ENCODE results near the gene GCFC2.

GCFC2 gene

DNA sequence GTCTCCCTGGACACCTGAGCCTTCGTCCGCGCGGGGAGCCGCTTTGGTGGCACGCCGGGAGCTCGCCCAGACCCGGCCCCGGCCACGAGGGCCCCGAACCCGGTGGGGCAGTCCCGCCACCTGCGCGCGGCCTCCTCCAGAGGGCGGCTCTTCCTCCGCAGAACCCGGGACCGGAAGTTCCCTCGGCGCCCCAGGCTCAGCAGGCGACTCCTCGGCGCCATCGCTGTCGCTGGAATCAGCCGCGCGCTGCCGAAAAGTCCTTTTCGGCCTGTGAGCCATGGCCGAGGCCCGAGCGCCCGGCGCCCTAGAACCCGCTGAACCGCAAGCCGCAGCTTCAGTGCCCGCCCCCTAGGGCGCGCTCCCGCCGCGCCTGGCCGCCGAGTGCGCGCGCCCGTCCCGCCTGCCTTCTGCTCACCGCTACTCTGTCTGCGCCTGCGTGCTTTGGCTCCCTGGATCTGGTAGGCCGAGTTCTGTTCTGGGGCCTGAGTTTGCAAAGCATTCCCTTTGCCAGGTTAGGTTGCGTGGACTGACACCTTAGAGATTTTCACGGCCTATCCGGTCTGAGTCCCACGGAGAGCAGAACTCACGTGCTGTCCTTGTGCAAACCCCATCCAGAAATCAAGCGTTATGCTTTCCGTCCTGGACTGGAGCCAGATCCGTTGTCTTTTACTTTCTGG is at the start of gene GCFC2:
Gene GCFC2 (minus strand): TSS at position 339 of the 677 bp plus-strand sequence. CDS start 60 bp downstream, at position 279.
- Histone ChIP-seq H3K4me2 (peak within 1 kb of the TSS; percentile 46), H3K4me3 (peak within 1 kb of the TSS; percentile 68), H3K9me3 (peaks cover 16% of the 10 kb centered on the region), H3K4me1 (0 out of 2 replicates have a peak, but pooled peaks cover 4% of the 10 kb centered on the region), H3K9ac (peak within 1 kb of the TSS; percentile 85), H3K36me3 (no peaks in the 10 kb centered on the region), H3K27me3 (no peaks in the 10 kb centered on the region), H4K20me1 (no peaks in the 10 kb centered on the region), H3K27ac (peak within 1 kb of the TSS; percentile 90)
- no peak for TF ChIP-seq Cebpa-rat (IDR thresholded peaks at IDR 0.05)

DNA sequence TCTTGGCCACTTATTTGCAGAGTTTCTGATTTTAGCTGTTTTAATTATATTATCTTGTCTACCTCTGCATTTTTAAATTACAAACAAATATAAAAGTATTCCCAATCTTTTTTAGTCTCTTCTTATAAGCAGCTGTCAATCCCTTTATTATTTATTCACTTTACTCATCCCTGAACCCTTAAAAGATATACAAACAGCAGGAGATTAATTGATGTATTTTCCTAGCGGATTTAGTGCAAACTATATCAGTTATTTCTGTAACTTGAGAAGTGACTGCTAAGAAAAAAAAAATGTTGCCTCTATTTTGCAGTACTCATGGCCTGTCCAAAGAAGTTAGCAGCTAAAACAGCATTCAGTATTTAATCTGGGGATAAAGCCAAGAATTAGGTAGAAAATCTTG is 42.1 kb upstream of the GCFC2 start:
- H3K4me3 ChIP-seq = no peak overlapping the region
- no peaks in the 10 kb centered on the region for H3K27me3 ChIP-seq
- no peak overlapping the region for H3K9ac ChIP-seq
- TF ChIP-seq Cebpa-rat (IDR thresholded peaks at IDR 0.05) = no peak
- no peaks in the 10 kb centered on the region for H3K36me3 ChIP-seq
- no peak overlapping the region for H3K27ac ChIP-seq
- no peaks in the 10 kb centered on the region for H3K4me1 ChIP-seq
- H3K9me3 ChIP-seq = peaks cover 6% of the 10 kb centered on the region; the same call in 1 of the 2 replicates
- no peaks in the 10 kb centered on the region for H4K20me1 ChIP-seq
- H3K4me2 ChIP-seq = no peak overlapping the region

DNA sequence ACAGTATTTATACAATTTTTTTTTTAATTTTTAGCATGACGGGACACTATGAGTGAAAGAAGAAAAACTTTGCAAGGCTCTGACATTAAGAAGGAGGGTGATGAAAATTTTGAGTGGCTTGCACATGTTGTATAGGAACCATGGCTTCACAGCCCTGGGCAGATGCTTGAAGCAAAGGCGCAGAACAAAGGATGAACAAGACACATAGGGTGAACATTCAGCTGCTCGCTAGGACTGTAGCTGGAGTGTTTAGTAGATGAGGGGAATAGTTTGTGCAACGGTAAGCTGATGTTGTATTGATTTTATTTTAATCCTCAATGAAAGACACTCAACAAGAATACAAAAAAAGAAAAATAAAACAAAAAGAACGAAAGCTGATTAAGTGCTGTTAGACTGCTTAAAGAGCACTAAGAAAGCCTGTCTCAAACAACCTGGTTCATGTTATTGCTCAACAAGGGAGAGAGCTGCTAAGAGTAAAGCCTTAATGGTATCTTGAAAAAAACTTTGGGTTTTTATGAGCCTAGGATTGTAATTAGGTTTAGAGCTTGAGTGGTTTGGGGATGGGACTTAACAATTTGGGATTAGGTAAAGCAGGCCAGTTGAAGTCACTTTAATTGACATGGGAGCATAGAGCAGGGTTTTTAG is 41.2 kb upstream of the GCFC2 start:
- Histone ChIP-seq H3K4me1 (no peaks in the 10 kb centered on the region), H3K4me3 (no peak overlapping the region), H3K4me2 (no peak overlapping the region), H4K20me1 (no peaks in the 10 kb centered on the region), H3K9ac (no peak overlapping the region), H3K27me3 (no peaks in the 10 kb centered on the region), H3K36me3 (no peaks in the 10 kb centered on the region), H3K9me3 (peaks cover 6% of the 10 kb centered on the region; the same call in 1 of the 2 replicates), H3K27ac (no peak overlapping the region)
- no peak for TF ChIP-seq Cebpa-rat (IDR thresholded peaks at IDR 0.05)

DNA sequence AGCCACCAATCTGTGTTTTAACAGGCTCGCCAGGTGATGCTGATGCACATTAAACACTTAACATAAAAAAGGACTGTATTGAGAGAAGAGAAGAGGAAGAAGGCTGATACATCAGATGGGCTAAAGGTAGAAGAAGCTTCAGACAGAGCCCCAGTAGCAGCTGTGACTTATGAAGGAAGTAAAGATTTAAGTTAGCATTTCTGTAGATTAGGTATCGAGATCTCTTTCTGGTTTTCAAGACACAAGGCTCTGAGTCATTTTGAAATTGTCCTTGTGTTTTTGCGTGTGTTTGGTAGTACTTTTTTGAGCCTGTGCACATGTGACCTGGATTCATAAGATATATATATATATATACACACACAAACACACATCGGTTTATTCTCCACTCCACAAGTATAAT is 40.6 kb upstream of the GCFC2 start:
- Histone ChIP-seq H4K20me1 (no peaks in the 10 kb centered on the region), H3K4me3 (no peak overlapping the region), H3K27me3 (no peaks in the 10 kb centered on the region), H3K4me2 (no peak overlapping the region), H3K9me3 (peaks cover 6% of the 10 kb centered on the region; the same call in 1 of the 2 replicates), H3K4me1 (no peaks in the 10 kb centered on the region), H3K36me3 (no peaks in the 10 kb centered on the region), H3K9ac (no peak overlapping the region), H3K27ac (no peak overlapping the region)
- no peak for TF ChIP-seq Cebpa-rat (IDR thresholded peaks at IDR 0.05)

DNA sequence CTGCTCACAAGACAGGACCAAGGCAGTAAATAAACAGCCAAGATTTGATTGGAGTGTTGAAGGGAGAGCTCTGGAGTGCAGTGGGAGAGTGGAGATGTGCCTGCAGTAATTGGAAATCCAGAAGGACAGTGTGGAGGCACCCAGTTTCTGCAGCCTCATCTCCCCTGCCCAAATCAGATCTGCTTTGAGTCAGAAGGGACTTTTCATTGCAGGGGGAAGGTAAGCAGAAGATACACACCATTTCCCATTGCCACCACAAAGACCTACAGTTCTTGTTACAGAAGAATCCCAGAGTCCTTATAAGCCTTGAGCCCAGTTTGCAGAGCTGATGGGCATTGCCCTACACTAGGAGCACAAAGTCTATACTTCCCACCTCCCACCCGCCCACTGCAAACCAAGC is 27.2 kb upstream of the GCFC2 start:
- Histone ChIP-seq H3K27ac (no peak overlapping the region), H3K36me3 (no peaks in the 10 kb centered on the region), H3K4me1 (no peaks in the 10 kb centered on the region)

DNA sequence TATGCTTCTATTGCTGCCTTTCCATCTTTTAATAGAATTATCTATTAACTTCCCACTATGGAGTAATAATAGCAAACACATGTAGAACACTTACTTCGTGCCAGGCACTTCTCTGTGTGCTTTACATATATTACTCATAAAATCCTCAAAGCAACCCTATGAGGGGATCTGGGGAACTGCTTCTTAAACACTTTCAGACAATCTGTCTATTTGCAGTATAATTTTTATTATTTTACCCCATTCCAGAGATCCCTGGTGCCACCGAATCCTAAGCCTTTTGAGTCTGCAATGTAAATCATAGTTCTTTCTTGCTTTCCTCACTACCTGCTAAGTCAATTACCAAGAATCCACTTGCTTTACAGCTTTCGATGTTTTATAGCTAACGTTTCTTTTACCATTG is 25.6 kb upstream of the GCFC2 start:
- Histone ChIP-seq H3K36me3 (no peaks in the 10 kb centered on the region), H3K27me3 (no peaks in the 10 kb centered on the region), H3K4me3 (no peak overlapping the region), H4K20me1 (no peaks in the 10 kb centered on the region), H3K4me2 (no peak overlapping the region), H3K9ac (no peak overlapping the region), H3K27ac (no peak overlapping the region), H3K4me1 (no peaks in the 10 kb centered on the region), H3K9me3 (no peaks in the 10 kb centered on the region)
- TF ChIP-seq Cebpa-rat (IDR thresholded peaks at IDR 0.05) = no peak

More for the DNA sequence above, 27.2 kb upstream of the GCFC2 start:
- H3K27me3 ChIP-seq = no peaks in the 10 kb centered on the region
- no peak overlapping the region for H3K9ac ChIP-seq
- no peak for TF ChIP-seq Cebpa-rat (IDR thresholded peaks at IDR 0.05)
- H4K20me1 ChIP-seq = no peaks in the 10 kb centered on the region
- no peaks in the 10 kb centered on the region for H3K9me3 ChIP-seq
- no peak overlapping the region for H3K4me3 ChIP-seq
- H3K4me2 ChIP-seq = no peak overlapping the region

DNA sequence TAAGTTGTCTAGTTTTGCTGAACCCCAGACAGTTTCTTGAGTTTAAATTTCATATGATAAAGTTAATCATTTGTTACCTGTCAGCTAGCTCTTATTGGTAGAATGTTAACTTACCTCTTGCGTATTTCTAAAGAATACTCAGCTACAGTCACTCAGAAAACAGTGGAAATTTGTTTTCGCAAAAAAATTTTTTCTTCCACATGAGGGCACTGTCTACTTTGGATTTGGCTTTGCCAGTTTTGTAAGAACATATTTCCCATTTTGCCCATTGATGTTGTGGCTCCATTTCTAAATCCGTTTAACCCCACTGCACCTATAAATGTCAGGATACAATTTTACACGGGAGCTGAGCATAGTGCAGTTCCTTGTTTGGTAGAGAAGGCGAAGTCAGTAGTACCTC is 19.1 kb upstream of the GCFC2 start:
- Histone ChIP-seq H3K4me1 (no peaks in the 10 kb centered on the region), H3K36me3 (no peaks in the 10 kb centered on the region), H3K9me3 (no peaks in the 10 kb centered on the region), H3K9ac (no peak overlapping the region), H3K27ac (no peak overlapping the region), H3K27me3 (no peaks in the 10 kb centered on the region), H4K20me1 (no peaks in the 10 kb centered on the region), H3K4me3 (no peak overlapping the region), H3K4me2 (no peak overlapping the region)
- no peak for TF ChIP-seq Cebpa-rat (IDR thresholded peaks at IDR 0.05)

DNA sequence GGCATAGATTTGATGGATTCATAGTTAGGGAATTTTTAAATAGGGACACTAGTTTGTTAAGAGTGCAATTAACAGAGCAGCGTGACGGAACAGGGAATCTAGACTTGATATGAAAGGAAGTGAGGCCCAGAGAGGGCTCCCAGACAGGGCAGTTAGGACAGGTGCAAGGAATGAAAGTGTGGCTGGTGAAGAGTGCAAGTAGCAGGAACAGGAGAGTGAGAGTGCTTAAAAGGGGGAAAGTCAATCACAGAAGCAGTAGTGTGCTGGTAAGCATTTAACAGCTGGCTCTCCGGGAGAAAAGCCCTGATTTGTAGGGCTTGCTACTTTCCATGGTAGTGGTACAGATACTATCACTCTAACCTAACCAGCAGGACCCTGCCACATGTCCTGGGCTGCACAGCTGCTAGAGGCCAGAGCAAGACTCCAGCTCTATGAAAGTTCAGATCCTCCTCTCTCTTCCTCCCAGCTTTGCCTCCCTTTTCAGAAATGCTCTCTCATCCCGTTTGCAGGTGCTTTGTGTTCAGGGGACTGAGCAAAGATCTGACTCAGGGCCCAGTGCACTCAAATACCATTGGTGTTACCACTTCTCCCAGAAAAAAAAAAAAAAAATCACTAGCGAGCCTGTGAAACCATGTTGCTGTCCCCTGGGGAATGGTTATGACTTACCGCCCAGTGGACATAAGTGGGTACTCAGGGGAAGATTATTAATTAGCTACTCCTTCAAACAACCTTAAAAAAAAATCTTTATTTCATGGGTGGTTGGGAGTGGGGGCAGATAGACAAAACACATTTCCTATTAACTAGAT is 18.1 kb upstream of the GCFC2 start:
- Histone ChIP-seq H3K27me3 (no peaks in the 10 kb centered on the region), H3K4me3 (no peak overlapping the region), H3K36me3 (no peaks in the 10 kb centered on the region), H4K20me1 (no peaks in the 10 kb centered on the region), H3K4me1 (no peaks in the 10 kb centered on the region), H3K4me2 (no peak overlapping the region), H3K9ac (no peak overlapping the region), H3K27ac (no peak overlapping the region), H3K9me3 (no peaks in the 10 kb centered on the region)
- TF ChIP-seq Cebpa-rat (IDR thresholded peaks at IDR 0.05) = no peak

DNA sequence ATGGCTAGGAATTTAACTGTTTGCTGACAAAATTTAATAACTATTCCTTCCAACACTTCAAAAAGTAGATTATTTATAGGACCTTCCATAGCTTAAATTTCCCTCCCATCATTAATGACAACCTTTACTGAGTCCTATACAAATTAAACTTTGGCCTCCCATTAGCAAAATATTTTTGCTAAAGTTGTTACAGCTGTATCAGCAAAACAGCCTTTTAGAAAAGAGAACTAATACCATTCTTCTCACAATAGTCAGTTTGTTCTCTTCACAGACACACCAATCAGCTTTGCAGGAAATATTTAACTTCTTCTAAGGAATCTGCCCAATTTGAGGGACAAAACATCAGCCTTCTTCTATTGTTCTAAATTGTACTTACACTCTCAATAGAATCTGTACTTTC is 12.0 kb upstream of the GCFC2 start:
- no peak for TF ChIP-seq Cebpa-rat (IDR thresholded peaks at IDR 0.05)
- H3K4me1 ChIP-seq = no peaks in the 10 kb centered on the region
- no peaks in the 10 kb centered on the region for H3K9me3 ChIP-seq
- H3K4me3 ChIP-seq = no peak overlapping the region
- no peaks in the 10 kb centered on the region for H4K20me1 ChIP-seq
- H3K36me3 ChIP-seq = no peaks in the 10 kb centered on the region
- H3K4me2 ChIP-seq = no peak overlapping the region
- H3K27me3 ChIP-seq = no peaks in the 10 kb centered on the region
- H3K27ac ChIP-seq = no peak overlapping the region
- no peak overlapping the region for H3K9ac ChIP-seq

DNA sequence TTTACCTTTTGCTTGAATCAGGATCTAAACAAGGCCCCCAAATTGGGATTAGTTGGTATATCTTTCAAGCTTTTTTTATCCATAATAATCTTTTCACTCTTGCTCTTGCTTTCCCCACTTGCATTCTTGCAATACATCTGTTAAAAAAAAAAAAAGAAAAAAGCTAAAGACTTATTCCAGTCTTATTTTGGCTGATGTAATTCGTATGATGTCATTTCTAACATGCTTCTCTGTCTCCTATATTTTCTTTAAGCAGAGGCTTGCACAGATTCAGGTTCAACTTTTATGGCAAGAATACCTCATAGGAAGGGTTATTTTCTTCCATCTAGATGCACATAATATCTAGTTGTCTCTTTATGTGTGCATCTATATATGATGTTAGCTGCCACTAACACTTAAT is 9.8 kb upstream of the GCFC2 start:
- H3K36me3 ChIP-seq = no peaks in the 10 kb centered on the region
- no peak for TF ChIP-seq Cebpa-rat (IDR thresholded peaks at IDR 0.05)
- H3K9me3 ChIP-seq = no peaks in the 10 kb centered on the region
- H3K4me1 ChIP-seq = no peaks in the 10 kb centered on the region
- no peak overlapping the region for H3K4me3 ChIP-seq
- H4K20me1 ChIP-seq = no peaks in the 10 kb centered on the region
- H3K27me3 ChIP-seq = no peaks in the 10 kb centered on the region
- H3K9ac ChIP-seq = no peak overlapping the region
- no peak overlapping the region for H3K4me2 ChIP-seq
- no peak overlapping the region for H3K27ac ChIP-seq

Data from BLaER1 (cell line).